GM12872 (cell line): ENCODE measurements around the gene SLC39A2.
A peak's percentile ranks its signal among the peaks of the same experiment; 100 is the strongest.

Source experiments
- CTCF ChIP-seq: IDR thresholded peaks from 3 replicates; pipeline ENCODE4 v1.5.1; 2011; ENCODE audit warnings: low read depth, mild to moderate bottlenecking, low read length, moderate library complexity; ENCODE audit not compliant: insufficient read depth

The SLC39A2 gene

DNA sequence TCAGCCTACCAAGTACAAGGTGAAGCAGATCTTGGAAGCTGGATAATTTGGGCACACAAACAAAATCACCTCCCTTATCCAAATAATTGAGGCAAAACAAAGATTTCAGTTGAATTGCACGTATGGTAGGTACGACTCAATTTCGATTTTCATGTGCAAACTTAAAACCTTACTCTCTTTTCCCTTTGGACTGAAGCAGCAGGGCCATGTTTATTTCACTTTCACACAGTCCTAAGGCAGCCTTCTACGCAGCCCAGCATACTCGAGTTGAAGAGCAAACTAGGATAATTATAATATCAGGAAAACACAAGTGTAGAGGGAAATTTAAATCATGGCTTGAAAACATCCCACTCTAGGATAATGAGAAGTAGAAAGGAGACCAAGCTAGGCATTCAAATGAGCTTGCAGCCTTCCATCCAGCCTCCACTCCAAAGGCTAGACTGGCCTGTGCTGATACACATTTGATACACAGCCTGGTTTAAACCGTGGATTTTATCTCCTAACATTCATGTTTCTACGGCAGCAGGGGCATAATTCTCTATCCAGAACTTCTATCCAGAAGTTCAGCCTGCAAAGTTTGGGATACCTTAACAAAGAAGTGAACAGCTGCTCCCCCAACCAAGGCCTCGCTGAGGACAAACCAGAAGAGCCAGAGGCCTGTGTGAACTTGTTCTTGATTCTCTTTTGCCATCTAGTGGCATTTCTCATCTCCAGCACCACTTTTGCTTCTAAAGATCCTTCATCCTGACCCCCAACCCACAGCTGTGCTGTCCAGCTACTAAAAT is 40.7 kb downstream of the SLC39A2 start:
- peak; percentile 58 for TF ChIP-seq CTCF

GRCh38 chr14:21040370-21040925 is 41.4 kb downstream of the SLC39A2 start:
- TF ChIP-seq CTCF = no peak

- no peak for TF ChIP-seq CTCF
Measured at GRCh38 chr14:21041676-21042433, 42.8 kb downstream of the SLC39A2 start, which contains the start of gene RNASE7. TSS of gene RNASE7 (plus strand) at chr14:21042362. CDS start at chr14:21042993, 631 bp downstream.

GRCh38 chr14:21042918-21043317 is 43.8 kb downstream of the SLC39A2 start:
- TF ChIP-seq CTCF = no peak

GRCh38 chr14:21043387-21043973 is 44.4 kb downstream of the SLC39A2 start:
- TF ChIP-seq CTCF = no peak

- no peak for TF ChIP-seq CTCF
Measured at GRCh38 chr14:21043974-21044618, 45.0 kb downstream of the SLC39A2 start.
